Kidney epithelial cell (primary cell): Measurements from ENCODE around the gene SLC35B2. TPM values are rescaled to one million over a fixed set of nuclear protein-coding genes. Genes with fewer than 3 reads are reported as not detected.
"Not testable (repeated sequence)": the region's sequence is repeated elsewhere in the genome, so short reads cannot be mapped to it uniquely, and the experiment has no call there.

Source experiments
- DNase-seq: peaks from one replicate; pipeline ENCODE4 v3.0.0-alpha.2; 2010; ENCODE audit warnings: low read depth
- H3K27me3 ChIP-seq: 2 replicates; pipeline ENCODE4 v1.6.0; 2011; ENCODE audit warnings: low read length; ENCODE audit not compliant: control insufficient read depth, insufficient read depth
- H3K36me3 ChIP-seq: 2 replicates; pipeline ENCODE4 v1.5.1; 2011; ENCODE audit warnings: low read length; ENCODE audit not compliant: control insufficient read depth, insufficient read depth
- H3K4me3 ChIP-seq: 2 replicates; pipeline ENCODE4 v1.5.1; 2011; ENCODE audit warnings: low read depth, mild to moderate bottlenecking, control low read depth, low read length
- CTCF ChIP-seq: IDR thresholded peaks from 2 replicates; pipeline ENCODE4 v1.5.1; 2011; ENCODE audit warnings: mild to moderate bottlenecking, moderate library complexity, low read length, control low read depth, inconsistent platforms; ENCODE audit not compliant: insufficient read depth, poor library complexity, severe bottlenecking
- total RNA-seq: library from RNA; depleted of rRNA; stranded (reverse); fragments of >200 nt; gene quantifications from 2 replicates; pipeline ENCODE4 v1.2.3, GENCODE V29; 2015

The SLC35B2 gene
- total RNA-seq, 1 donor from 2014 or later = 67.3 TPM

GRCh38 chr6:44235891-44236516, 21.3 kb downstream of the SLC35B2 start:
- TF ChIP-seq CTCF = peak; percentile 6
- Histone ChIP-seq H3K36me3 (peaks cover 1% of the 10 kb centered on the region), H3K27me3 (no peaks in the 10 kb centered on the region), H3K4me3 (no peak overlapping the region)
- no peak for DNase-seq

- Histone ChIP-seq H3K4me3 (no peak overlapping the region), H3K27me3 (no peaks in the 10 kb centered on the region), H3K36me3 (peaks cover 1% of the 10 kb centered on the region)
- TF ChIP-seq CTCF = no peak
- DNase-seq = no peak
Observed at GRCh38 chr6:44235269-44235668, 22.1 kb downstream of the SLC35B2 start.

GRCh38 chr6:44234101-44235025, 23.0 kb downstream of the SLC35B2 start:
- Histone ChIP-seq H3K36me3 (peaks cover 1% of the 10 kb centered on the region), H3K4me3 (no peak overlapping the region), H3K27me3 (no peaks in the 10 kb centered on the region)
- peak; percentile 56 for DNase-seq
- TF ChIP-seq CTCF = peak; percentile 80

- no peak for TF ChIP-seq CTCF
Observed at GRCh38 chr6:44233567-44234100, 23.7 kb downstream of the SLC35B2 start.

GRCh38 chr6:44232676-44233566, 24.4 kb downstream of the SLC35B2 start:
- no peaks in the 10 kb centered on the region for H3K27me3 ChIP-seq
- peaks cover 1% of the 10 kb centered on the region for H3K36me3 ChIP-seq
- DNase-seq = no peak
- no peak overlapping the region for H3K4me3 ChIP-seq
- TF ChIP-seq CTCF = no peak

More at GRCh38 chr6:44233567-44234100, 23.7 kb downstream of the SLC35B2 start:
- Histone ChIP-seq H3K4me3 (no peak overlapping the region), H3K36me3 (peaks cover 1% of the 10 kb centered on the region), H3K27me3 (no peaks in the 10 kb centered on the region)
- DNase-seq = no peak

- H3K36me3 ChIP-seq, H3K27me3 ChIP-seq, H3K4me3 ChIP-seq, DNase-seq: not testable (repeated sequence)
Observed at GRCh38 chr6:44231426-44231825, 25.9 kb downstream of the SLC35B2 start.
